A549 (cell line): Measurements from ENCODE around the gene EP300.

Experiments
- POLR2A ChIP-seq: IDR thresholded peaks from 2 replicates; pipeline ENCODE4 v1.6.1; 2012; ENCODE audit warnings: mild to moderate bottlenecking, low read length
- TF ChIP-seq, protein P1 (sequence below): fragments of >200 bp; sonication (Bioruptor Twin); formaldehyde crosslinking; IDR thresholded peaks from 3 replicates; pipeline ENCODE4 v1.5.1; 2016

DNA sequence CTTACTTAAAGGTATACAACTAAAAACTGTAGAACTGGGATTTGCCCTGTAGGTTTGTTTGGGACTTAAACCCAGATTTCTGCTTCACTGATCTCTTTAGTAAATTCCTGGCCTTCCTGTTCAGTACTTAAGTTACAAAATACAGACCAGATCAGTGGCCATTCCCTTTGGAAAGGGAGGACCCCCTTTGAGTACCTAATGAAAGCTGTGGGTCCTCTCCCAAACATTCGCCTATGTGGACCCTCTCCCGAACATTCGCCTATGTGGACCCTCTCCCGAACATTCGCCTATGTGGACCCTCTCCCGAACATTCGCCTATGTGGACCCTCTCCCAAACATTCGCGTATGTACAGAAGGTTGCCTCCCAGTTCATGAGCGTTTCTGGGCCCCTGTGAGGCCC, 123.0 kb downstream of the EP300 start:
- TF ChIP-seq POLR2A: no peak
- TF ChIP-seq, protein P1, sequence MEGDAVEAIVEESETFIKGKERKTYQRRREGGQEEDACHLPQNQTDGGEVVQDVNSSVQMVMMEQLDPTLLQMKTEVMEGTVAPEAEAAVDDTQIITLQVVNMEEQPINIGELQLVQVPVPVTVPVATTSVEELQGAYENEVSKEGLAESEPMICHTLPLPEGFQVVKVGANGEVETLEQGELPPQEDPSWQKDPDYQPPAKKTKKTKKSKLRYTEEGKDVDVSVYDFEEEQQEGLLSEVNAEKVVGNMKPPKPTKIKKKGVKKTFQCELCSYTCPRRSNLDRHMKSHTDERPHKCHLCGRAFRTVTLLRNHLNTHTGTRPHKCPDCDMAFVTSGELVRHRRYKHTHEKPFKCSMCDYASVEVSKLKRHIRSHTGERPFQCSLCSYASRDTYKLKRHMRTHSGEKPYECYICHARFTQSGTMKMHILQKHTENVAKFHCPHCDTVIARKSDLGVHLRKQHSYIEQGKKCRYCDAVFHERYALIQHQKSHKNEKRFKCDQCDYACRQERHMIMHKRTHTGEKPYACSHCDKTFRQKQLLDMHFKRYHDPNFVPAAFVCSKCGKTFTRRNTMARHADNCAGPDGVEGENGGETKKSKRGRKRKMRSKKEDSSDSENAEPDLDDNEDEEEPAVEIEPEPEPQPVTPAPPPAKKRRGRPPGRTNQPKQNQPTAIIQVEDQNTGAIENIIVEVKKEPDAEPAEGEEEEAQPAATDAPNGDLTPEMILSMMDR: no peak
